ENCODE data around the gene SOCS4.
"Not testable (repeated sequence)": the region's sequence is repeated elsewhere in the genome, so short reads cannot be mapped to it uniquely, and the experiment has no call there.

SOCS4 gene

DNA sequence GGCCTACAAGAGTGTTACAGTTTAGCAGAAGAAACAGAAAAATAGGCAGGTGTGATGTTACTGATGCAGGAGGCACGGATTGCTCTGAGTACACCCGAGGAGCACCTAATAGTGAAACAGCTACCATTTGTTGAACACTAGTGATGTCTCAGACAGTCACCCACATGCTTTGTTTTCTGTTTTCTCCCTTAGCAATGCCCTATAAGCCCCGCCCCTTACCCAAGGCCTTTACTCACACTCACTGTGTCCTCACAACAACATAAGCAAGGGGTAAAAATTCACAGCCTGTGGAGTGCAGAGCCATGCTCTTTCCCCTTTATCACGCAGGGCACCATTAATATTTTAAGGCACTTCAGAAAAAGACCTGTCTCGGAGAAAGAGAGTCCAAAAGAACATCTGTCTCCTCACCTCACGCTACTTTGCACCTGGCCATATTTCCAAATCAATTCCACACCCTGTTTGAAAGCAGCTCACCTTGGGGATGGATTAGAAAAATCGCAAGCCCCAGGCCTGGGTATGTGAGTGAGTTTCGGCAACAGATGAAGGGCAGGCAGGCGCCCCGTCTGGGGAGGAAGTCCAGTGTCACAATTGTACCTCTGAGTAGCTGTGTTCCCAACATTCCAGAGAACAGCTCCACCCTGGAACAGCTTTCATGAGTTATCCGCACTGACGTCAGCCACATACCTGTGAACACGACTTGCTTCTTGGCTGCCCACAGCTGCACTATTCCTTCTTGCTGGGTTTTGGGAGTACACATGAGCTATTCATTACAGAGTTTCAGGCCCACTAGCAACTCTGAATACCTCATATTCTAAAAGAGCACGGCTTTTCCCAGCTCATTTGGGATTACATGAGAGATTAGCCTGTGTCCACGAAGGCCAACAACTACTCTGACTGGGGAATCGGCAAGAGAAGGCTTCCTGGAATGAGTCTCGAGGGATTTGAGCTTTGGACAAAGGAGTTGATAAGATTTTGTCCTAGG lies 50.4 kb downstream of the SOCS4 start:
- no peak for TF ChIP-seq CTCF (IDR thresholded peaks at IDR 0.05)
- no peak for TF ChIP-seq ZFX (IDR thresholded peaks at IDR 0.05; ENCODE audit: borderline replicate concordance)
- H3K27ac ChIP-seq: no peak overlapping the region

- H3K27ac ChIP-seq: not testable (repeated sequence)
Measured at GRCh38 chr14:55079961-55080360, 52.9 kb downstream of the SOCS4 start.

DNA sequence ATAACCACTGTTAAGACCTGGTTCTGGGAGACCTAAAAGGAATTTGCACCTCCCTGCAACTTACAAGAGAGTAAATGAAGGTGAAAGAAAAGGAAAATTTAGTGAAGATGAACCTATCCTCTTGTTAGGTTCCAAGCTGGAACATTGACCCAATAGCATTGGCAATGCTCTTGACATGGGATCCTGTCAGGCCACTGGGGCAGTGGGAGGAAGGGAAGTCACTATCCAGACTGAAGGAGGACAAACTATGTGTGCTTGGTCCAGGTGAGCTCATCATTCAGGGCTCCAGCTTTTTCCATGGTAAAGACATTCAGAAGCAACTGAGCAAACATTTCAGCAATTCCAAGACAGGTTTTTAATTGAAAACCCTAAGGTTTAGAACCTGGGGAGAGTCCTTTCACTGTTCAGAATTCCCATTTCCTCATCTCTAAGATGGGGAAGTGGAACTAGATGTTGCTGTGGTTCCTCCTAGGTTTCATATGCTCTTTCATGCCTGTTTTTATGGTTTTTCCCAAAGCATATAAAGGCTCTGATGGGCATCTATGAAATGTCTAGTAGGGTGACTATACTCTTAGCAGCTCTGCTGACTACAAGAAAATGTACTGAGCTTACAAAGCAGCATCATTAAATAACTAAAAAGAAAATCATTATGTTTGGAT lies 57.5 kb downstream of the SOCS4 start:
- H3K27ac ChIP-seq: no peak overlapping the region
- no peak for TF ChIP-seq CTCF (IDR thresholded peaks at IDR 0.05)
- TF ChIP-seq ZFX (IDR thresholded peaks at IDR 0.05; ENCODE audit: borderline replicate concordance): no peak

- no peak for TF ChIP-seq CTCF (IDR thresholded peaks at IDR 0.05)
- TF ChIP-seq ZFX (IDR thresholded peaks at IDR 0.05; ENCODE audit: borderline replicate concordance): no peak
- no peak overlapping the region for H3K27ac ChIP-seq
Measured at GRCh38 chr14:55085060-55085660, 58.1 kb downstream of the SOCS4 start.

DNA sequence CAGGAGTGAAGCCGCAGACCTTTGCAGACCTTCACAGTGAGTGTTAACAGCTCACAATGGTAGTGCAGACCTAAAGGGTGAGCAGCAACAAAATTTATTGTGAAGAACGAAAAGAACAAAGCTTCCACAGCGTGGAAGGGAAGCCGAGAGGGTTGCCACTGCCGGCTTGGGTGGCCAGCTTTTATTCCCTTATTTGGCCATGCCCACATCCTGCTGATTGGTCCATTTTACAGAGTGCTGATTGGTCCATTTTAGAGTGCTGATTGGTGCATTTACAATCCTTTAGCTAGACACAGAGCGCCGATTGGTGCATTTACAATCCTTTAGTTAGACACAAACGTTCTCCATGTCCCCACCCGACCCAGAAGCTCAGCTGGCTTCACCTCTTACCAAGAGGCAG lies 59.9 kb downstream of the SOCS4 start:
- TF ChIP-seq CTCF (IDR thresholded peaks at IDR 0.05): no peak
- H3K27ac ChIP-seq: no peak overlapping the region

- TF ChIP-seq ZFX (IDR thresholded peaks at IDR 0.05; ENCODE audit: borderline replicate concordance): no peak
- no peak overlapping the region for H3K27ac ChIP-seq
Measured at GRCh38 chr14:55088356-55088755, 61.3 kb downstream of the SOCS4 start.

- TF ChIP-seq CTCF (IDR thresholded peaks at IDR 0.05) (no peak), ZFX (IDR thresholded peaks at IDR 0.05; ENCODE audit: borderline replicate concordance) (no peak)
- H3K27ac ChIP-seq: no peak overlapping the region
Measured at GRCh38 chr14:55092341-55092740, 65.3 kb downstream of the SOCS4 start.

Data from 22Rv1 (cell line).